Measurements from ENCODE around the gene ABCA13.

DNA sequence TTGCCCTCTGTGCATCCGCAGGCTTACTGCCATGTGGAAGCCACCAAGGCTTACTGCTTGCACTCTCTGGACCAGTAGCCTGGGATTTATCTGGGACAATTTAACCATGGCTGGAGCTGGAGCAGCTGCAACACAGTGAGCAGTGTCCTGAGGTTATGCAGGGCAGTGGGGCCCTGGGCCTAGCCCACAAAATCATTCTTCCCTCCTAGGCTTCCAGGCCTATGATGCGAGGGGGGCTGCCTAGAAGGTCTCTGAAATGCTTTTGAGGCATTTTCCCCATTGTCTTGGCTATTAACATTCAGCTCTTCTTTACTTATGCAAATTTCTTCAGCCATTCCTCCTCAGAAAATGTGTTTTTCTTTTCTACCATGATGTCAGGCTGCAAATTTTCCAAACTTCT is 439.4 kb downstream of the ABCA13 start:
- TF ChIP-seq, protein P1, sequence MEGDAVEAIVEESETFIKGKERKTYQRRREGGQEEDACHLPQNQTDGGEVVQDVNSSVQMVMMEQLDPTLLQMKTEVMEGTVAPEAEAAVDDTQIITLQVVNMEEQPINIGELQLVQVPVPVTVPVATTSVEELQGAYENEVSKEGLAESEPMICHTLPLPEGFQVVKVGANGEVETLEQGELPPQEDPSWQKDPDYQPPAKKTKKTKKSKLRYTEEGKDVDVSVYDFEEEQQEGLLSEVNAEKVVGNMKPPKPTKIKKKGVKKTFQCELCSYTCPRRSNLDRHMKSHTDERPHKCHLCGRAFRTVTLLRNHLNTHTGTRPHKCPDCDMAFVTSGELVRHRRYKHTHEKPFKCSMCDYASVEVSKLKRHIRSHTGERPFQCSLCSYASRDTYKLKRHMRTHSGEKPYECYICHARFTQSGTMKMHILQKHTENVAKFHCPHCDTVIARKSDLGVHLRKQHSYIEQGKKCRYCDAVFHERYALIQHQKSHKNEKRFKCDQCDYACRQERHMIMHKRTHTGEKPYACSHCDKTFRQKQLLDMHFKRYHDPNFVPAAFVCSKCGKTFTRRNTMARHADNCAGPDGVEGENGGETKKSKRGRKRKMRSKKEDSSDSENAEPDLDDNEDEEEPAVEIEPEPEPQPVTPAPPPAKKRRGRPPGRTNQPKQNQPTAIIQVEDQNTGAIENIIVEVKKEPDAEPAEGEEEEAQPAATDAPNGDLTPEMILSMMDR (conservative IDR thresholded peaks at IDR 0.05), result no peak
- no peak for TF ChIP-seq ZFX (IDR thresholded peaks at IDR 0.05)
